DND-41 (cell line): ENCODE results near the gene GPR37.

Source experiments
- EZH2 ChIP-seq: IDR thresholded peaks from 3 replicates; pipeline ENCODE4 v1.6.1; 2012; ENCODE audit warnings: borderline replicate concordance, low read depth, mild to moderate bottlenecking, moderate library complexity, low read length, inconsistent platforms; ENCODE audit not compliant: severe bottlenecking
- TF ChIP-seq, protein P1 (sequence below): IDR thresholded peaks from 2 replicates; pipeline ENCODE4 v1.5.1; 2012; ENCODE audit warnings: borderline replicate concordance, low read length, moderate library complexity, mild to moderate bottlenecking; ENCODE audit not compliant: poor library complexity, severe bottlenecking; ENCODE audit errors: extremely low read depth

DNA sequence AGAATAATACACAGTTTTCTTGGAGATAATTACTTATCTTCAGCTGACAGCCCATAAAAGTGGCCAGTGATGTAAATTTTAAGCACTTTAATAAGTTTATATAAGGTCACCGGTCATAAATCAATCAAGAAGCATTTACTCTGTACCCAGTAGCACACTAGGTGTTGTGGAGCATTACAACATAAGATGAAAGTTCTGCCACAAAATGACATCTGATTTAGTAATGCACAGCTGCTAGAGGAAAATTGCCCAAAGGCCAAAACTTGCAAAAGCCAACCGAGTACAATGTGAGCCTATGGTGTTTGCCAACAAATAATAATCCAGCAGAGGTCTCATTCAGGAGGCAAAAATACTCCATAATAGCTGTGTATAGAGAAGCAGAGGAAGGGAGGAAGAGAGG lies 63.6 kb downstream of the GPR37 start:
- TF ChIP-seq, protein P1, sequence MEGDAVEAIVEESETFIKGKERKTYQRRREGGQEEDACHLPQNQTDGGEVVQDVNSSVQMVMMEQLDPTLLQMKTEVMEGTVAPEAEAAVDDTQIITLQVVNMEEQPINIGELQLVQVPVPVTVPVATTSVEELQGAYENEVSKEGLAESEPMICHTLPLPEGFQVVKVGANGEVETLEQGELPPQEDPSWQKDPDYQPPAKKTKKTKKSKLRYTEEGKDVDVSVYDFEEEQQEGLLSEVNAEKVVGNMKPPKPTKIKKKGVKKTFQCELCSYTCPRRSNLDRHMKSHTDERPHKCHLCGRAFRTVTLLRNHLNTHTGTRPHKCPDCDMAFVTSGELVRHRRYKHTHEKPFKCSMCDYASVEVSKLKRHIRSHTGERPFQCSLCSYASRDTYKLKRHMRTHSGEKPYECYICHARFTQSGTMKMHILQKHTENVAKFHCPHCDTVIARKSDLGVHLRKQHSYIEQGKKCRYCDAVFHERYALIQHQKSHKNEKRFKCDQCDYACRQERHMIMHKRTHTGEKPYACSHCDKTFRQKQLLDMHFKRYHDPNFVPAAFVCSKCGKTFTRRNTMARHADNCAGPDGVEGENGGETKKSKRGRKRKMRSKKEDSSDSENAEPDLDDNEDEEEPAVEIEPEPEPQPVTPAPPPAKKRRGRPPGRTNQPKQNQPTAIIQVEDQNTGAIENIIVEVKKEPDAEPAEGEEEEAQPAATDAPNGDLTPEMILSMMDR = no peak
- no peak for TF ChIP-seq EZH2
